Erythroblast (primary cell): Measurements from ENCODE around the gene ZDHHC9.

ENCODE experiments used
- DNase-seq, 2 experiments: peaks; one replicate each; lab custom pipeline; 2025; lab: John Stamatoyannopoulos, UW
- GATA1 ChIP-seq: IDR thresholded peaks from 2 replicates; pipeline ENCODE4 v1.6.1; 2011; ENCODE audit warnings: low read depth, mild to moderate bottlenecking, control low read depth, low read length, moderate library complexity
- POLR2A ChIP-seq: IDR thresholded peaks from 2 replicates; pipeline ENCODE4 v1.6.1; 2011; ENCODE audit warnings: mild to moderate bottlenecking, low read length

ZDHHC9 gene

DNA sequence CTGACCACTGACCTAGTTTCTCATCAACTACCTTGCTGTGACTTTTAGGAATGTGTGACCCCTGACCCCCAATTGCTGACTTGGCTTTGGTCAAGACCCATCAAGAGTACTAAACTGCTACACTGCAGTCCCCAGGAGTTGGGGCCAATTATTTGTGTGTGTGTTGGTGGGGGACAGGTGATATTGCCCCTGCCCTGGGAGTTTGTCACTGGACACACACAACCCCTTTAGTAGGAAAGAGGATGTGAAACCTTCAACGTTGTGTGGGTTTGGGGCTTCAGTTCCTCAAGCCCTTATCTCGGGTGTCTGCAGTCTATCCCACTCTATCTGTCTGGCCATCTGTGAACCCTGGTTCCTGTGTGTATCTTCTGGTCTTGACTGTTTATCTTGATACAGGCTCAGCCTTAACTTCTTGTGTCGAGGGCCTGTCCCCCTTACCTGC is 57.5 kb downstream of the ZDHHC9 start:
- no peak for TF ChIP-seq POLR2A
- TF ChIP-seq GATA1, result no peak
- peak; percentile 22 to 69 for DNase-seq

DNA sequence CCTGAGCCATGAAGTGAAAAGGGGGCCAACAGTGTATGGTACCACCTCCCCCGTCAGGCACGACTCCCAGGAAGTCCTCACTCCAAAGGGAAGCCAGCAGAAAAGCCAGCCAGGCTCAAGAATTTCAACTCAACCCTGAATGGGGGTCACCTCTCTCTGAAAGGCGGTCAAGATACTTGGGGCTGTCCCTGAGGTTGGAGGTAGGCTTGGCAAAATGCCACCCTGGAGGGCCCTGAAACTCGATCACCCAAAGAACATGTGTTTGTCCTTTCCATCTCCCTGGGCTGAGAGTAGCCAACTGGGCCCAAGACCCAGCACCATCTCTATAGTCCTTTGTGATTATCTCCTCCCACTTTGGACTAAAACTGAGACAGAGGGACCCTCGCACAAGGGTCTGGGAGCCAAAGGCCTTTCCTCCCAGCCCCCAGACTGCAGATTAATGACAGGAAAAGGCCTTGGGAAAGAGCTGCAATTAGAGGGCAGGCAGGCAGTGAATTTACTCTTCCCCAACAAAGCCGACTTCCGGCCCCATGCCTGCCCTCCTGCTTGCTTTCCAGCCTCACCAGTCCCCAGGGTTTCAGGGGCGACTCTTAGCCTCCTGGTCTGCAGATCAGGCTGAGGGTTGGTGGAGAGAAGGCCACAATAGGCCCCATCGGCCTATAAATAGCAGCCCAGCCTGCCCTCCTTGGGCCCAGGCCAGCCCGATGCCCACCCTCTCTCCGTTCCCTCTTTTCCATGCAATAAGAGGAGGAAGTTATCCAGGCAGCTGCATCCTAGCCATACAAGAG is 58.3 kb downstream of the ZDHHC9 start:
- DNase-seq, result no peak
- no peak for TF ChIP-seq POLR2A
- TF ChIP-seq GATA1, result no peak

DNA sequence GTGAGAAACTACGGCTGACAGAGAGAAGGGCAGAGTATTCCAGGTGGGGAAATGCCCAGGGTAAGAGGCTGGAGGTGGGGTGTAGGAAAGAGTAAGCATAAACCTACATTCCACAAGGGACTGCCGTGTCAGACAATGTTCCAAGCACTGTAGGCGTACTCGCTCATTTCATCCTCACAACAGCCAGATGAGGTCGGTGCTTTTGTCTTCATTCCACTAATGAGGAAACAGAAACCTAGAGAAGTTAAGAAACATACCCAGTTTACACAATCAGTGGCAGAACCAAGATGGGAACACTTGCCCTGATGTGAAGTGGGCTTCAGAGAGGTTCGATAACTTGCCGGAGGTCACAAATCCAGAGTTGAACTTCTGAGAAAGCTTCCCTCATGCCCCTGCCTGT is 59.3 kb downstream of the ZDHHC9 start:
- DNase-seq, result no peak
- no peak for TF ChIP-seq POLR2A
- no peak for TF ChIP-seq GATA1

DNA sequence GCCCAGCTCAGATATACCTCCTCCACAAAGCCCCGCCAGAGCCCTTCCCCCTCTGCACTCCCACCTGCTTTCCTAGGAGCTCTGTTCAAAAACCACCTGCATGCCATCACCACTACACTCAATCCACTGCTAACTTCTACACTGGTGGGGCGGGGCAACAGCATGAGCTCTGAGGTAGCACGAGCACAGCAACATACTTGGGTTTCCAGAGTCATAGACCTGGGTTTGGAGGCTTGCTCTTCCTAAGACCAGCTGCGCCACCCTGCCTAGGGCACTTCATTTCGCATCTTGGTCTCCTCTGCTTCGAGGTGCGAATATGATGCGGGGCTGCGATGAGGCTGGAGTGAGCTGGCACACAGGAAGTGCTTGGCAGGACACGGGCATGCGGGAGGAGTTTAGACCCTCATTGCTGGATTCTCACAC is 60.4 kb downstream of the ZDHHC9 start:
- TF ChIP-seq POLR2A (no peak), GATA1 (no peak)

DNA sequence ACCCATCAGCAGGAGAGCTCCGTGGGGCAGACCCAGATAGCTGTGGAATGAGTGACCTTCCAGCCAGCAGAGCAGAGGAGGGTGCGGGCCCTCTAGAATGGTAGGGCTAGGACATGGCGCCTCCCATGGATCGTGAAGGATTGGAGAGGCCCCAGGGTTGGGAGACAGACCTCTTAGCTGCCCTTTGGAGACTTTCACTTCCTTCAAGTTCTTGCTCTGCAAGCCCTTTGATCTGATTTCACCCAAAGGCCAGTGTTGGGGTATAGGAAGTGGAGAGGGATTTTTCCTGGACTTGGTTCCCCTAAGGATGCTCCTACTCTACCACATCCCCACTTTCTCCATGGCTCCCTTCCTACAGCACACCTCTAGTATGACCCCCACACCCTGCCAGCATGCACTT is 61.0 kb downstream of the ZDHHC9 start:
- no peak for DNase-seq
- no peak for TF ChIP-seq GATA1
- TF ChIP-seq POLR2A, result no peak

More for the DNA sequence above, 60.4 kb downstream of the ZDHHC9 start:
- DNase-seq, result no peak

DNA sequence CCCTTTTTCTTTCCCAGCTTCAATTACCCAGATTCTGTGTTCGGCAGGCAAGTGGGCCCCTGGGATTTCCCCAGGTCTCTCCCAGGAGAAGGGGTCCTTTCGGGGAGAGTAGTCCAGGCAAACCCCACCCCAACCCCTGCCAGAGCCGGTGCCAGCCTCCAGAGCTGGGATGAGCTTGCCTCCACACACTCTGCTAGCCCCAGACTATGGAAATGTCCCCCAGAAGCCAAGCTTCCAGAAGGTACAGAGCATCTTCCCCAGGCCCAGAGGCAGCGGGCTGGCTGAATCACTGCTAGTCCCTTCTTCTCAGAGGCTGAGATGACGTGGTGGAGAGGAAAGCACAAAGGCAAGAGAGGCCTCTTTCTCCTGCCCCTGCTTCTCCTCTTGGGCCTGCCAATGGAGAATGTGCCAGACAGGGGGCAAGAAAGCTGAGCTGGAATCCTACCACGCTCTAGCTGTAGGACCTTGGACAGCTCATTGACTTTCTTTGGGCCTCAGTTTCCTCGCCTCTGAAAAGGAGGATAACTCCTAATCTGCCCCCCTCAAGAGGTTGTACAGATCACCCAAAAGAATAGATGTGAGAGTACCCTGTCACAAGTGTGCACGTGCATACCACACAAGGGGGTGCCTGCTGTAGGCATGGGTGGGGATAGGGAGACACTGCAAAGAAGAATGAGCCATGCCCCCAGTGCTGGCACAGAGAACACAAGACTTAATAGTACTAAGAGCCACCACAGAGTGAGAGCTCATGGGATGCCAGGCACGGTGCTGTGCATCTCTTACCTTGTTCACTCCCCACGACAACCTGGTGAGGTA is 61.8 kb downstream of the ZDHHC9 start:
- no peak for DNase-seq
- TF ChIP-seq GATA1 (no peak), POLR2A (no peak)

DNA sequence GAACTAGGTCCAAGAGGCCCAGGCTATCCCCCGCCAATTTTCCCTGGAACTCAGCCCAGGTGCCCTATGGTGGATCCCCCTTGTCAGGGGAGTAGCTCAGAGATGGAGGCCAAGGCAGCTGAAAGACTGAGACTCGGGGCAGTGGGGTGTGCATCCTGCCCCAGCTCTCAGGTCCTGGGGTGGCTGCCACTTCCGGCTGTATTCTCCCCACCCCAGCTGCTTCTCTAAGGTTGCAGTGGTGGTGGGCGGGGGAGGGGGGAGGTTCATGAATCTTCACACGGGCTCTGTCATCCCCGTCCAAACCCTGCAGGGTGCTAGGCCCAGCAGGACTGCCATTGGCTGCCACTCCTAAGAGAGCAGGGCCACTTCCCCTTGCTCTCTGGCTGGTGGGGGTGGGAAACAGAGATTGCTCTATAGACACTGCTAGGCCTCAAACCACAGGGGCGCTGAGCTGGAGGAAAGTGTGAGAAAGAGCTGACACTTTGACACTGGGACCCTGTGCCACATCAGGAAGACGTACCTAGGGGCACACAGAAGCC is 62.5 kb downstream of the ZDHHC9 start:
- TF ChIP-seq GATA1 (no peak), POLR2A (no peak)
- DNase-seq, result no peak

DNA sequence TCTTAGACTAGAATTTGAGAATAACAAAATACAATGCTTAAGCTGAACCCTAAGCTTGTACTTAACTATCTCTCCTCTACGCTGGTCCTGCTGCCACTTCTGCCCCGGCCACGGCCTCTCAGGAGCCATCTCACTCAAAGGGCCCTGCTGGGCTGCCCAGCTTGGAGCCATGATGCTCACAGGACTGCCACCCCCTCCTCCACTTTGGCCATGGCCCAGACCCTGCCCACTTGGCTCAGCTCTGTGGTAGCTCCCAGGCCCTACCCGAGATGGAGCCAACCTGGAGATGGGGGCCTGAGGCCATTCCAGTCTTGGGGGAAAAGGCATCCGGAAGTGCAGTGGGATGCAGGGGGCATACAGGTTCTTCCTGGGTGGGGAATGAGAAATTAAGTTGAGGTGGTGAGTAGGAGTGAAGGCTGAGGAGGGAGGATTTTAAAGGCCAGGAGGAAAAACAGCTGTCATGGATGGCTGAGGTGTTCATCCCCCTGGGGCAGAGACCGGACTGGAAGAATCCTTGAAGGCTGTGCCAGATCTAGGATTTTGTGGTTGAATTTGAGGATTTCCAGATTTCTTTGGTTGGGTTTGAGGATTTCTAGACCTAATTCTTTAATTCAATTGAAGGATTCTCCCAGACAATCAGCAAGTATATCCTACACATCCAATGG is 63.1 kb downstream of the ZDHHC9 start:
- DNase-seq, result no peak
- no peak for TF ChIP-seq POLR2A
- TF ChIP-seq GATA1, result no peak

DNA sequence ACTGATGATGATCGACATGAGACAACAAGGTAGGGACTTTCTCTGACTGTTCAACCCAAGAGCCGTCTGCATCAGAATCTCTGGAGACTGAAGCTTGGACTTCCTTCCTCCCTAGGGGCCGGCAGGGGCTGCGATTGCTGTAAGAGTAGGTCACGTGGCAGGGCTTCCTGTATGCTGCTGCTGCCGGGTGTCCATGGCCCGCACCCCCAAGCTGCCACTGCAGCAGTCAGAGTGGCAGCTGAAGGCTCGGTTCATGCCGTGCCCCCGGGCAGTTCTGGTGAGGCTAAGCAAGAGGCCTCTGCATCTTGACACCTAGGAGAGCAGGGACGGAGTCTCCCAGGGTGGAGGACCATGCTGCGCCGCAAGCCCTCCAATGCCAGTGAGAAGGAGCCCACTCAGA is 63.9 kb downstream of the ZDHHC9 start, which contains the start of gene SASH3:
SASH3 (plus strand) TSS at position 203 of the 400 bp plus-strand sequence; CDS start at position 352, 149 bp downstream.
- DNase-seq, result no peak
- TF ChIP-seq GATA1 (no peak), POLR2A (no peak)

DNA sequence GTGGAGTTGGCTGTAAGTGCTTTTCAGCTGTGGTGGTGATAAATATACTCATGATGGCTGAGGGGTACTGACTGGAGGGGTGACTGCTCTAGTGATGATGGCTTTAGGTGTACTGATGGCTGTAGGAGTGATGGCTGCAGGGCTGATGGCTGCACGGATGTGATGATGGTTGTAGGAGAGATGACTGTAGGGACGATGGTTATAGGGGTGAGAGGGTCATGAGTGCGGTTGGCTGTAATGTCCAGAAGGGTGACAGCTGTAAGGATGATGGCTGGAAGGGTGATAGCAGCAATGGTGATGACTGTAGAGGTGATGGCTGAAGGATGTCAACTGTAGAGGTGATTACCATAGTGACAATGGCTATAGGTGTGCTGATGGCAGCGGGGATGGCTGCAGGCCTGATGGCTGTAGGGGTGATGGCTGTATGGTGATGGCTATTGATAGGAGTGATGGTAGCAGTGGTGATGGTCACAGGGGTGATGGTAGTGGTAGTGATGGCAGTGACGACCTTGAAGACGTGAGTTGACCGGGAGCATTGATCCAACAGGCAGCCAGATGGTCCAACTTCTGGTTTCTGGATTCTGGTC is 64.5 kb downstream of the ZDHHC9 start:
- no peak for DNase-seq
- TF ChIP-seq POLR2A, result no peak
- no peak for TF ChIP-seq GATA1

DNA sequence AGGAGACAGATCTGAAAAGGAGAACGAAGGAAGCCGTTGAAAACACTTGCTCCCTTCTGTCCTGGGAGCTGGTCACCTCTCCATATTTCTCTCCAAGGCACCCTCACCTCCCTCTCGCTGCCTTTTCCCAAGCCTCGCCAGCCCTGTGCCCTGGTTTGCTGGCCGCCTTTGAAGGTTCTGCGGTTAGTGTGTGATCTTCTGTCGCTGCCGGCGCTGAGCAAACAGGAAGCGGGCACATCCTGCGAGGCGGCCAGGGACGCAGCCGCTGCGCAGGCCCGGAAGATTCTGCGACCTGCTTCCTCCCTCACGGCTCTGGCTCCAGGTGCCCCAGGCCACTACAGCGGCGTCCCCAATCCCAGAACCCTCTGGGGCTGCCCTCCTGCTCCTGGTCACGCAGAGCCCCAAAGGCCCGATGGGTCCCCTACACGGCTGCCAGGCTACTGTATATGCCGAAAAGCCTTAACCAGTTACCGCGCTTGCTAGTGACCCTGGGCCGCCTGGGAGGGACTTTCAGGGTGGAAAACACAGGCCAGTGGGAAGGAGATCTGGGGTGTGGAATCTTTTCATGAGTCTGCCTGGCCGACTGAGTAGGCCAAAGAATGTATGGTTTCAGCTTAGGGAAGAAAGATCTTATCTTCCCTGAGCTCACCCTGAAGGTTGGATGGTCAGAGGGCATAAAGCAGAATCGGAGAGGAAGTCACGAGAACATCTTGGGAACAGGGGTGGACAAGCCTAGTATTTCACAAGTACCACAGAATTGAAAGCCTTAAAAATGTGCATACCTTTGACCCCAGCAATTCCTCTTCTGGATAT is 66.3 kb downstream of the ZDHHC9 start:
- peak; percentile 7 to 12 for DNase-seq
- TF ChIP-seq GATA1 (no peak), POLR2A (peak; percentile 20)
